CD14-positive monocyte (primary cell): Measurements from ENCODE around the gene SLC10A7. TPM values are rescaled to one million over a fixed set of nuclear protein-coding genes. Genes with fewer than 3 reads are reported as not detected.

ENCODE experiments used
- DNase-seq, 3 donors: peaks; one replicate each; pipeline ENCODE4 v3.0.0-alpha.2; 2011 to 2022
- H2AFZ ChIP-seq: 2 replicates; pipeline ENCODE4 v1.6.0; 2012; ENCODE audit warnings: mild to moderate bottlenecking, low read depth, low read length, inconsistent platforms; ENCODE audit not compliant: insufficient read depth, poor library complexity, severe bottlenecking
- H3K27ac ChIP-seq, 2 donors: 1 replicate in 1 of 2; 2 replicates in 1 of 2; pipeline ENCODE4 v1.5.1; 2012 to 2013; ENCODE audit warnings: low read length in 2 of 2, control low read depth in 1 of 2, inconsistent platforms in 1 of 2, low read depth in 1 of 2, mild to moderate bottlenecking in 1 of 2
- H3K27me3 ChIP-seq, 2 donors: one replicate each; pipeline versions ENCODE4 v1.6.0 to v1.6.1; 2011 to 2013; ENCODE audit warnings: low read length in 2 of 2; ENCODE audit not compliant: control insufficient read depth in 2 of 2, insufficient read depth in 2 of 2
- H3K36me3 ChIP-seq, 2 donors: replicated peaks in 1 of 2; 1 replicate in 1 of 2; 2 replicates in 1 of 2; pipeline versions ENCODE4 v1.5.1 to v1.6.1; 2012 to 2013; ENCODE audit warnings: low read length in 2 of 2, control low read depth in 1 of 2, inconsistent platforms in 1 of 2, mild to moderate bottlenecking in 1 of 2; ENCODE audit not compliant: insufficient read depth in 2 of 2, control insufficient read depth in 1 of 2
- H3K4me1 ChIP-seq, 2 donors: 1 replicate in 1 of 2; 2 replicates in 1 of 2; pipeline versions ENCODE4 v1.5.1 to v1.6.1; 2012 to 2013; ENCODE audit warnings: low read length in 2 of 2, control low read depth in 1 of 2, inconsistent platforms in 1 of 2, mild to moderate bottlenecking in 1 of 2, moderate library complexity in 1 of 2; ENCODE audit not compliant: insufficient read depth in 2 of 2, control insufficient read depth in 1 of 2
- H3K4me2 ChIP-seq: replicated peaks from 2 replicates; pipeline ENCODE3; 2012; ENCODE audit warnings: low read length, moderate library complexity, mild to moderate bottlenecking; ENCODE audit not compliant: poor library complexity, severe bottlenecking; ENCODE audit errors: extremely low read depth
- H3K4me3 ChIP-seq, 3 experiments: fragments of 200-600 bp in 1 of 3; sonication (generic) in 1 of 3; replicated peaks in 1 of 3; 1 replicate in 2 of 3; 2 replicates in 1 of 3; pipeline ENCODE4 v1.5.1; 2011 to 2013; ENCODE audit warnings: low read length in 3 of 3, mild to moderate bottlenecking in 3 of 3, control low read depth in 2 of 3, low read depth in 2 of 3, inconsistent platforms in 1 of 3, moderate library complexity in 1 of 3
- H3K79me2 ChIP-seq: 2 replicates; pipeline ENCODE4 v1.6.0; 2012; ENCODE audit warnings: mild to moderate bottlenecking, control low read depth, inconsistent platforms, low read length, moderate library complexity; ENCODE audit not compliant: insufficient read depth
- H3K9ac ChIP-seq: 2 replicates; pipeline ENCODE4 v1.6.0; 2017; ENCODE audit warnings: low read length, mild to moderate bottlenecking; ENCODE audit not compliant: insufficient read depth, poor library complexity, severe bottlenecking
- H3K9me3 ChIP-seq, 2 donors: replicated peaks in 1 of 2; 1 replicate in 1 of 2; 2 replicates in 1 of 2; pipeline versions ENCODE4 v1.5.1 to v1.6.1; 2012 to 2013; ENCODE audit warnings: low read length in 2 of 2, control low read depth in 1 of 2; ENCODE audit not compliant: control insufficient read depth in 1 of 2, insufficient read depth in 1 of 2
- H4K20me1 ChIP-seq: 2 replicates; pipeline ENCODE4 v1.6.0; 2012; ENCODE audit warnings: mild to moderate bottlenecking, low read length, control low read depth, moderate library complexity; ENCODE audit not compliant: insufficient read depth
- H3K27ac Mint-ChIP-seq, 7 donors: one replicate each; pipeline ENCODE4 v1.8.0; 2020; ENCODE audit warnings: mild to moderate bottlenecking in 7 of 7, mixed read lengths in 7 of 7, moderate library complexity in 6 of 7, inconsistent platforms in 2 of 7
- H3K27me3 Mint-ChIP-seq, 3 donors: one replicate each; pipeline ENCODE4 v1.8.0; 2021 to 2022; ENCODE audit warnings: low read depth in 3 of 3, mild to moderate bottlenecking in 3 of 3, mixed read lengths in 3 of 3, moderate library complexity in 3 of 3, inconsistent platforms in 1 of 3
- H3K36me3 Mint-ChIP-seq, 2 donors: one replicate each; pipeline ENCODE4 v1.8.0; 2020; ENCODE audit warnings: mixed read lengths in 2 of 2, inconsistent platforms in 1 of 2, mild to moderate bottlenecking in 1 of 2
- H3K4me1 Mint-ChIP-seq: one replicate; pipeline ENCODE4 v1.8.0; 2020; ENCODE audit warnings: mild to moderate bottlenecking, mixed read lengths
- H3K4me3 Mint-ChIP-seq, 2 donors: one replicate each; pipeline ENCODE4 v1.8.0; 2020; ENCODE audit warnings: mild to moderate bottlenecking in 2 of 2, mixed read lengths in 2 of 2, moderate library complexity in 1 of 2
- H3K9me3 Mint-ChIP-seq, 7 donors: one replicate each; pipeline ENCODE4 v1.8.0; 2020 to 2022; ENCODE audit warnings: mixed read lengths in 7 of 7, mild to moderate bottlenecking in 6 of 7, moderate library complexity in 6 of 7, inconsistent platforms in 2 of 7
- WGBS: methylation state at CpG from one replicate; pipeline ENCODE4 v1.1.5; 2013; ENCODE audit warnings: missing lambda C conversion rate; ENCODE audit not compliant: insufficient coverage; 5-methylcytosine and 5-hydroxymethylcytosine counted together
- intact Hi-C, 2 donors: fragments of 100-400 bp; cut with micrococcal nuclease; formaldehyde crosslinking; loops; one replicate each; pipeline versions ENCODE4 v1.15.0 to v1.15.1; 2023
- polyA plus RNA-seq, 3 donors: library from polyadenylated mRNA; depleted of rRNA in 1 of 3; unstranded in 2 of 3; stranded (reverse) in 1 of 3; fragments of 300-500 nt in 2 of 3; fragments of >200 nt in 1 of 3; fragmentation: Illumina TruSeq in 2 of 3; gene quantifications; 1 replicate in 2 of 3; 2 replicates in 1 of 3; pipeline ENCODE4 v1.2.3, GENCODE V29; 2012 to 2021
- TF ChIP-seq, protein P1 (sequence below): fragments of 200-600 bp; IDR thresholded peaks from one replicate; pipeline ENCODE4 v1.8.0; 2022; ENCODE audit warnings: antibody characterized with exemption, mild to moderate bottlenecking

The SLC10A7 gene
- polyA plus RNA-seq, 3 donors = 6.6 to 8.3 (median 6.8) TPM

DNA sequence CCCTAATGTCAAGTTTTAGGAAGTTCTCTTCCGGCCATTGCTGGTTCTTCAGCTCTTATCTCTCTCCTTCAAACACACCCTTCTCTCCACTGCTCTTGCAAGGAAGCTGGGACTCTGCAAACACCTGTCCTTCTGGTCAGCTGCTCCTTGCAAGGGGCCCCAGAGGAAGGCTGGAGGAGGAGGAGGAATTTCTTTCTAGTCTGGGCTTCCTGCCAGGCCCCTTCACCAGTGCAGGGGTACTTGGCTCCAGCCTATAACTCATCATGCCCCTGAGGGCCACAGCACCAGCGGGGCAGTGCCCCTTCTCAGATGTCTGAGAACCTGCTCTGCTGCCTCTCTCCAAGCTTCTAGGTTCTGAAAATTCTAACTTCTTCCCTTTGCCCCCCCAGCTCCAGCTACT is 260.7 kb downstream of the SLC10A7 start:
- no peak for DNase-seq
- no peaks in the 10 kb centered on the region for H4K20me1 ChIP-seq
- no peaks in the 10 kb centered on the region for H3K4me1 ChIP-seq
- no peaks in the 10 kb centered on the region for H3K4me1 Mint-ChIP-seq
- no peaks in the 10 kb centered on the region for H3K9me3 Mint-ChIP-seq
- H3K9ac ChIP-seq = no peak overlapping the region
- H3K36me3 ChIP-seq = peaks cover 7 to 19% of the 10 kb centered on the region in 2 donors
- intact Hi-C loops = no loop called here
- H3K4me3 ChIP-seq = no peak overlapping the region
- H3K36me3 Mint-ChIP-seq = peaks cover 17 to 19% of the 10 kb centered on the region in 2 donors
- 94% methylated on average over 1 of the region's 2 CpGs for WGBS
- H2AFZ ChIP-seq = no peak overlapping the region
- H3K4me2 ChIP-seq = no peak overlapping the region
- H3K9me3 ChIP-seq = no peaks in the 10 kb centered on the region
- H3K27me3 Mint-ChIP-seq = peaks cover 0 to 2% (median 0%) of the 10 kb centered on the region in 3 donors
- TF ChIP-seq, protein P1, sequence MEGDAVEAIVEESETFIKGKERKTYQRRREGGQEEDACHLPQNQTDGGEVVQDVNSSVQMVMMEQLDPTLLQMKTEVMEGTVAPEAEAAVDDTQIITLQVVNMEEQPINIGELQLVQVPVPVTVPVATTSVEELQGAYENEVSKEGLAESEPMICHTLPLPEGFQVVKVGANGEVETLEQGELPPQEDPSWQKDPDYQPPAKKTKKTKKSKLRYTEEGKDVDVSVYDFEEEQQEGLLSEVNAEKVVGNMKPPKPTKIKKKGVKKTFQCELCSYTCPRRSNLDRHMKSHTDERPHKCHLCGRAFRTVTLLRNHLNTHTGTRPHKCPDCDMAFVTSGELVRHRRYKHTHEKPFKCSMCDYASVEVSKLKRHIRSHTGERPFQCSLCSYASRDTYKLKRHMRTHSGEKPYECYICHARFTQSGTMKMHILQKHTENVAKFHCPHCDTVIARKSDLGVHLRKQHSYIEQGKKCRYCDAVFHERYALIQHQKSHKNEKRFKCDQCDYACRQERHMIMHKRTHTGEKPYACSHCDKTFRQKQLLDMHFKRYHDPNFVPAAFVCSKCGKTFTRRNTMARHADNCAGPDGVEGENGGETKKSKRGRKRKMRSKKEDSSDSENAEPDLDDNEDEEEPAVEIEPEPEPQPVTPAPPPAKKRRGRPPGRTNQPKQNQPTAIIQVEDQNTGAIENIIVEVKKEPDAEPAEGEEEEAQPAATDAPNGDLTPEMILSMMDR = no peak
- no peak overlapping the region for H3K4me3 Mint-ChIP-seq
- no peaks in the 10 kb centered on the region for H3K27me3 ChIP-seq
- H3K79me2 ChIP-seq = no peaks in the 10 kb centered on the region
- no peak overlapping the region for H3K27ac ChIP-seq
- H3K27ac Mint-ChIP-seq = no peak overlapping the region

DNA sequence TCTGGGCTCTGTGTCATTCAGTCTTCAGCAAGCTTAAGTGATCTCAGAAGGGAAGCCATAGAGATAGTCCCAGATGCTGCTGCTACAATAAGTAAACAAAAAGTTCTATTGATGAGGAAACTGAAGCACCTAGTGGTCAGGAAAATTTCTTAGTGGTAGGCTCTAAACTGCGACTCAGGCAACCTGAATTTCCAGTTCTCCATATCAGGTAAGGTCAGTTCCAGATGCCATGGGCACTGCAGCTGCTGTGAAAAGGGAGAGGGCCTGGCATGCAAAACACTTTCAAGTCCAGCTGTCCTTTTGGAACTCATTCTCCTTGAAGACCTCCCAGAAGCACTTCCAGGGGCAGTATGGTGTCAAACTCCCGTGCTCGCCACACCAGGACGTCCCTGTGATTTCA is 261.2 kb downstream of the SLC10A7 start:
- no peak overlapping the region for H3K4me2 ChIP-seq
- peaks cover 21 to 22% of the 10 kb centered on the region in 2 donors for H3K36me3 Mint-ChIP-seq
- no peaks in the 10 kb centered on the region for H3K9me3 Mint-ChIP-seq
- intact Hi-C loops = no loop called here
- DNase-seq = no peak
- no peak overlapping the region for H3K4me3 ChIP-seq
- 95% methylated on average over 3 of the region's 4 CpGs for WGBS
- no peaks in the 10 kb centered on the region for H3K27me3 ChIP-seq
- H3K27ac ChIP-seq = no peak overlapping the region
- H3K4me1 Mint-ChIP-seq = no peaks in the 10 kb centered on the region
- H3K79me2 ChIP-seq = no peaks in the 10 kb centered on the region
- TF ChIP-seq, protein P1 = no peak
- H2AFZ ChIP-seq = no peak overlapping the region
- no peak overlapping the region for H3K9ac ChIP-seq
- H3K4me1 ChIP-seq = no peaks in the 10 kb centered on the region
- no peak overlapping the region for H3K4me3 Mint-ChIP-seq
- peaks cover 7 to 22% of the 10 kb centered on the region in 2 donors for H3K36me3 ChIP-seq
- H3K27me3 Mint-ChIP-seq = peaks cover 0 to 2% (median 0%) of the 10 kb centered on the region in 3 donors
- no peak overlapping the region for H3K27ac Mint-ChIP-seq
- no peaks in the 10 kb centered on the region for H3K9me3 ChIP-seq
- no peaks in the 10 kb centered on the region for H4K20me1 ChIP-seq
